ENCODE measurements around the gene SIPA1. TPM values are rescaled to one million over a fixed set of nuclear protein-coding genes. Genes with fewer than 3 reads are reported as not detected.

SIPA1 gene
- total RNA-seq, 4 donors from 2014 or later = 18.0 to 48.7 (median 24.7) TPM

GRCh38 chr11:65652511-65653228 is 14.8 kb downstream of the SIPA1 start:
- peak; percentile 93 to 98 (median 96) for DNase-seq
- peaks cover 0 to 56% (median 0%) of the 10 kb centered on the region in 3 donors for H3K36me3 ChIP-seq
- H3K27ac ChIP-seq = peak overlapping the region; percentile 86 to 93 (median 92)
- TF ChIP-seq CTCF (IDR thresholded peaks at IDR 0.05) (peak in 1 of 6 experiments; percentile 5), POLR2A (IDR thresholded peaks at IDR 0.05) (peak; percentile 57 to 60)
- peak overlapping the region; percentile 45 to 60 (median 57) for H3K4me3 ChIP-seq
- H3K4me1 ChIP-seq = peaks cover 7 to 38% (median 17%) of the 10 kb centered on the region in 4 donors
- H3K9me3 ChIP-seq = no peaks in the 10 kb centered on the region
- no peaks in the 10 kb centered on the region for H3K27me3 ChIP-seq

GRCh38 chr11:65653229-65654225 is 15.6 kb downstream of the SIPA1 start:
- Histone ChIP-seq H3K36me3 (peaks cover 0 to 65% (median 0%) of the 10 kb centered on the region in 3 donors), H3K9me3 (no peaks in the 10 kb centered on the region), H3K27ac (peak overlapping the region; percentile 86 to 93 (median 92)), H3K27me3 (no peaks in the 10 kb centered on the region), H3K4me1 (peaks cover 7 to 38% (median 17%) of the 10 kb centered on the region in 4 donors), H3K4me3 (peak overlapping the region; percentile 45 to 60 (median 57))
- TF ChIP-seq POLR2A (IDR thresholded peaks at IDR 0.05) = no peak
- DNase-seq = peak in 1 of 3 donors; percentile 61

GRCh38 chr11:65654375-65655349 is 16.8 kb downstream of the SIPA1 start:
- Histone ChIP-seq H3K9me3 (no peaks in the 10 kb centered on the region), H3K4me1 (peaks cover 7 to 38% (median 17%) of the 10 kb centered on the region in 4 donors), H3K27me3 (no peaks in the 10 kb centered on the region), H3K27ac (peak overlapping the region in 3 of 4 donors; percentile 86 to 93 (median 92)), H3K4me3 (no peak overlapping the region), H3K36me3 (peaks cover 0 to 66% (median 0%) of the 10 kb centered on the region in 3 donors)
- DNase-seq = peak in 1 of 3 donors; percentile 42
- TF ChIP-seq POLR2A (IDR thresholded peaks at IDR 0.05) (no peak), CTCF (IDR thresholded peaks at IDR 0.05) (no peak)

GRCh38 chr11:65655570-65656332 is 17.9 kb downstream of the SIPA1 start:
- no peak for DNase-seq
- Histone ChIP-seq H3K27ac (no peak overlapping the region), H3K27me3 (no peaks in the 10 kb centered on the region), H3K4me1 (peaks cover 7 to 43% (median 17%) of the 10 kb centered on the region in 4 donors), H3K4me3 (no peak overlapping the region), H3K36me3 (peaks cover 0 to 67% (median 0%) of the 10 kb centered on the region in 3 donors), H3K9me3 (no peaks in the 10 kb centered on the region)
- TF ChIP-seq POLR2A (IDR thresholded peaks at IDR 0.05) (no peak), CTCF (IDR thresholded peaks at IDR 0.05) (no peak)

GRCh38 chr11:65657426-65657825 is 19.5 kb downstream of the SIPA1 start:
- TF ChIP-seq POLR2A (IDR thresholded peaks at IDR 0.05) (no peak), CTCF (IDR thresholded peaks at IDR 0.05) (no peak)
- Histone ChIP-seq H3K36me3 (peaks cover 0 to 76% (median 0%) of the 10 kb centered on the region in 3 donors), H3K4me1 (peaks cover 10 to 44% (median 20%) of the 10 kb centered on the region in 4 donors), H3K27me3 (no peaks in the 10 kb centered on the region), H3K9me3 (no peaks in the 10 kb centered on the region), H3K4me3 (no peak overlapping the region), H3K27ac (no peak overlapping the region)
- no peak for DNase-seq

Measured in Peyer's patch (tissue), 4 donors.